ENCODE results near the gene KIF23. TPM values are rescaled to one million over a fixed set of nuclear protein-coding genes. Genes with fewer than 3 reads are reported as not detected.

KIF23 gene
- total RNA-seq, 1 donor from 2014 or later = 37.8 TPM

DNA sequence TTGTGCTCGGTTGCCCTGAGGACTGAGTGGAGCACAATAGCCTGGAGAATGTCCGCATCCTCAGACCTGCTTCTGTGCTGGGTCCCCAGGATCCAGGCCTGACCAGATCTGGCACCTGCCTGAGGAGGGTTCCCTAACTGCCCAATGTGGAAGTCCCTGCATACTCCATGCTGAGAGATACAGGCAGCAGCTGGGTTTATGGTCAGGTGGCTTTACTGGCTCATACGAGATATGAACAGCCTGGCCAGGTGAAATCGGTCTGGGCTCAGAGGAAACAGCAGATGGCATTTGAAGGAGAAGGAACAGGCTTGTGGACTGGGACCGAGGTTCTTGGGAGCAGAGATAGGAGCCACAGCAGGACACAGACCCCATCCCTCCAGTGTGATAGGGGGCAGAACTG is 18.2 kb upstream of the KIF23 start:
- Mint-ChIP-seq H3K9me3 (no peaks in the 10 kb centered on the region), H3K27ac (no peak overlapping the region), H3K4me3 (no peak overlapping the region), H3K36me3 (no peaks in the 10 kb centered on the region), H3K27me3 (ENCODE audit: low read depth) (no peaks in the 10 kb centered on the region), H3K4me1 (peaks cover 30% of the 10 kb centered on the region)
- TF ChIP-seq, protein P1, sequence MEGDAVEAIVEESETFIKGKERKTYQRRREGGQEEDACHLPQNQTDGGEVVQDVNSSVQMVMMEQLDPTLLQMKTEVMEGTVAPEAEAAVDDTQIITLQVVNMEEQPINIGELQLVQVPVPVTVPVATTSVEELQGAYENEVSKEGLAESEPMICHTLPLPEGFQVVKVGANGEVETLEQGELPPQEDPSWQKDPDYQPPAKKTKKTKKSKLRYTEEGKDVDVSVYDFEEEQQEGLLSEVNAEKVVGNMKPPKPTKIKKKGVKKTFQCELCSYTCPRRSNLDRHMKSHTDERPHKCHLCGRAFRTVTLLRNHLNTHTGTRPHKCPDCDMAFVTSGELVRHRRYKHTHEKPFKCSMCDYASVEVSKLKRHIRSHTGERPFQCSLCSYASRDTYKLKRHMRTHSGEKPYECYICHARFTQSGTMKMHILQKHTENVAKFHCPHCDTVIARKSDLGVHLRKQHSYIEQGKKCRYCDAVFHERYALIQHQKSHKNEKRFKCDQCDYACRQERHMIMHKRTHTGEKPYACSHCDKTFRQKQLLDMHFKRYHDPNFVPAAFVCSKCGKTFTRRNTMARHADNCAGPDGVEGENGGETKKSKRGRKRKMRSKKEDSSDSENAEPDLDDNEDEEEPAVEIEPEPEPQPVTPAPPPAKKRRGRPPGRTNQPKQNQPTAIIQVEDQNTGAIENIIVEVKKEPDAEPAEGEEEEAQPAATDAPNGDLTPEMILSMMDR (IDR thresholded peaks at IDR 0.05; ENCODE audit: unreplicated experiment) = no peak
- no peak for DNase-seq (ENCODE audit: low spot score in 2 of 2, unreplicated experiment in 2 of 2)

DNA sequence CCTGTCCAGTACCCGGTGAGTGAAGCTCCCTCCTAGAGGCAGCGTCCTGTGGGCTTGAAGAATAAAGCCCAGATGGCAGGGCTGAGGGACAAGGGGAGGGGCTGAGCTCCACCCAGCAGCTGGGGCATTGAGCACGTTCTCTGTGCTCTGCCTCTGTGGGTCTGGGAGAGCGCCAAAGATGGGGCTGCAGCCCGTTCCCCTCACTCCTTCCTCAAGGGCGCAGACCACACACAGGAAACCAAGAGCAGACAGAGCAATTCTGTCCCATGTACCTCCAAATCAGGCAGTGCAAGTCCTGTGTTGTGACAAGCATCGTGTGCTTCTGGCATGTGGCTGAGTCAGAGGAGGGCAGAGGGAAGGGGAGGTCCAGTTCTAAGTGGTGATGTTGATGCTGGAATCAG is 15.7 kb upstream of the KIF23 start:
- no peak overlapping the region for H3K4me3 Mint-ChIP-seq
- TF ChIP-seq, protein P1 (IDR thresholded peaks at IDR 0.05; ENCODE audit: unreplicated experiment) = no peak

DNA sequence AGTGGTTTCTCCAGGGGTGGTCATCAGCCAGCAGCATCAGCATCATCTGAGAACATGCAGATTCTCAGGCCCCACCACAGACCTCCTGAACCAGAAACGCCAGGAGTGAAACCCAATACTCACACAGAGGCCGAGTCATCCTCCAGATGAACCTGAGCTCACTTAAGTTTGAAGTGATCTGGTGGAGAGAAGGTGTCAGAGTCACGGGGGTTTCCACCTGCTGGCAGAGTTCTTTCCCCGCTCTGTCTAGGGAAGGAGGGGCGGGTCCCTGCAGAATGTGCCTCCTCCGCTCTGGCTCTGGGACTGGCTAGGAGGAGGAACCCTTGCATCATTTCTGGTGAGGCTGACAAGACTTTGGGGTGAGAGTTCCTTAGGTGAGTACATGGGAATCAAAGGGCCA is 13.3 kb upstream of the KIF23 start:
- no peak overlapping the region for H3K27ac Mint-ChIP-seq
- H3K4me3 Mint-ChIP-seq = no peak overlapping the region
- TF ChIP-seq, protein P1 (IDR thresholded peaks at IDR 0.05; ENCODE audit: unreplicated experiment) = no peak
- H3K4me1 Mint-ChIP-seq = peaks cover 6% of the 10 kb centered on the region
- H3K27me3 Mint-ChIP-seq (ENCODE audit: low read depth) = no peaks in the 10 kb centered on the region
- H3K9me3 Mint-ChIP-seq = no peaks in the 10 kb centered on the region
- no peak for DNase-seq (ENCODE audit: low spot score in 2 of 2, unreplicated experiment in 2 of 2)
- H3K36me3 Mint-ChIP-seq = no peaks in the 10 kb centered on the region

More for the DNA sequence above, 15.7 kb upstream of the KIF23 start:
- DNase-seq (ENCODE audit: low spot score in 2 of 2, unreplicated experiment in 2 of 2) = no peak
- Mint-ChIP-seq H3K36me3 (no peaks in the 10 kb centered on the region), H3K9me3 (no peaks in the 10 kb centered on the region), H3K4me1 (peaks cover 17% of the 10 kb centered on the region), H3K27ac (no peak overlapping the region), H3K27me3 (ENCODE audit: low read depth) (no peaks in the 10 kb centered on the region)

DNA sequence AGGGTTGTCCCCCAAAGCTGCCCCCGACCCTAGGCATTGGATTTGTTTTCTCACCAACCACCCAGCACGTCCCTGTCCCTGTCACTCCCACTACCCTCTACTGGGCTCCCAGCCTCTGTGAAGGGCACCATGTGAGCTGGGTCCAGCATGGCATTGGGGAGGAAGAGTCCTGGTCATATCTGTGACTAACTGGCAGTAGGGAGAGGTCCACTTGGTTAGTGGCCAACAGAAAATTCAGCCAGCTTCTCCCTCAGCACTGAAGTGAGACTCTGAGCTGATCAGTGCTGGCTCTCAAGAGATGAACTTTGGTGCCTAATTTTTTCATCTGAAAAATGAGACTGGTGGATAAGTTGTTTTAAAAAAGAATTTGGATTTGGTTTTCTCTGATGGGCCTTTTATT is 11.3 kb upstream of the KIF23 start:
- Mint-ChIP-seq H3K36me3 (no peaks in the 10 kb centered on the region), H3K4me3 (no peak overlapping the region), H3K27me3 (ENCODE audit: low read depth) (no peaks in the 10 kb centered on the region), H3K9me3 (no peaks in the 10 kb centered on the region), H3K27ac (no peak overlapping the region), H3K4me1 (peaks cover 9% of the 10 kb centered on the region)
- TF ChIP-seq, protein P1 (IDR thresholded peaks at IDR 0.05; ENCODE audit: unreplicated experiment) = no peak
- DNase-seq (ENCODE audit: low spot score in 2 of 2, unreplicated experiment in 2 of 2) = no peak

DNA sequence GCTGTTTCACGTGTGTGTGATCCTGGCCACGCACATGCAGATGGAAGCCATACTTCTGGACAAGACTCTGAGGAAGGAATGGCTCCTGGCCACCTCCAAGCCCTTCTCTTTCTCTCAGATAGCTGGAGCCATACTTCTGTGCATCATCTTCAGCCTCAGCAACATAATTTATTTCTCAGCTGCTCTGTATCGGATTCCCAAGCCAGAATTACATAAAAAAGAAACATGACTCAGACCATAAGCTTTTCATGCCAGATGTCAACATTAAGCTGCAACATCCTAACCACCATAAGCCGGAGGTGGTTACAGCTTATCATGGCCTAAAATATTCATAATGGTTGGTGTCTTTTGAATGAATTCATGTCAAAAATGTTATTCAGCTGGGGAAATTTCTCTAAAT is 10.6 kb upstream of the KIF23 start:
- H3K27ac Mint-ChIP-seq = peak overlapping the region; percentile 1
- no peaks in the 10 kb centered on the region for H3K9me3 Mint-ChIP-seq
- peaks cover 14% of the 10 kb centered on the region for H3K4me1 Mint-ChIP-seq
- H3K27me3 Mint-ChIP-seq (ENCODE audit: low read depth) = no peaks in the 10 kb centered on the region
- no peak for DNase-seq (ENCODE audit: low spot score in 2 of 2, unreplicated experiment in 2 of 2)
- no peak overlapping the region for H3K4me3 Mint-ChIP-seq
- H3K36me3 Mint-ChIP-seq = no peaks in the 10 kb centered on the region
- TF ChIP-seq, protein P1 (IDR thresholded peaks at IDR 0.05; ENCODE audit: unreplicated experiment) = no peak

DNA sequence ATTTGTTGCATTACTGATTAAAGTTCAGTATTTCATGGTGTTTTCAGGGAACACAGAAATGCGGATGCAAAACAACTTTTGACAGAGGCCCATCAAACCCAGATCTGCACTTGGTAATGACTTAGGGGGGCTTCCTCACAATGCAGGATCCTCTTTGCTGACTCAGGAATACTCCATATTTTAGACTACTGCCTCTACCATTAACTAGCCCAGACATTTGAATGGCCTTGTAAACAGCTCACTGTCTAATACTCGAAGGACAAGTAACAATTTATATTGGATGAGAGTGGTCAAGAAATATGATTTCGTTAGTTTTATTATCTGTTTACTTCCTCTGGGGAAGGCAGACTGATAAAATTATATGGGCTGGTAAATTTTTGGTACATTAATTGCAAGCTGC is 9.0 kb upstream of the KIF23 start:
- Mint-ChIP-seq H3K9me3 (no peaks in the 10 kb centered on the region), H3K4me3 (no peak overlapping the region), H3K27me3 (ENCODE audit: low read depth) (no peaks in the 10 kb centered on the region), H3K27ac (no peak overlapping the region), H3K4me1 (peaks cover 19% of the 10 kb centered on the region), H3K36me3 (no peaks in the 10 kb centered on the region)
- DNase-seq (ENCODE audit: low spot score in 2 of 2, unreplicated experiment in 2 of 2) = no peak
- TF ChIP-seq, protein P1 (IDR thresholded peaks at IDR 0.05; ENCODE audit: unreplicated experiment) = no peak
